GM12801 (cell line): ENCODE measurements around the gene USP5.

Experiments used
- TF ChIP-seq, protein P1 (sequence below): IDR thresholded peaks from one replicate; pipeline ENCODE4 v1.5.1; 2011; ENCODE audit warnings: control low read depth; ENCODE audit not compliant: insufficient read length; ENCODE audit errors: extremely low read depth

USP5 gene

DNA sequence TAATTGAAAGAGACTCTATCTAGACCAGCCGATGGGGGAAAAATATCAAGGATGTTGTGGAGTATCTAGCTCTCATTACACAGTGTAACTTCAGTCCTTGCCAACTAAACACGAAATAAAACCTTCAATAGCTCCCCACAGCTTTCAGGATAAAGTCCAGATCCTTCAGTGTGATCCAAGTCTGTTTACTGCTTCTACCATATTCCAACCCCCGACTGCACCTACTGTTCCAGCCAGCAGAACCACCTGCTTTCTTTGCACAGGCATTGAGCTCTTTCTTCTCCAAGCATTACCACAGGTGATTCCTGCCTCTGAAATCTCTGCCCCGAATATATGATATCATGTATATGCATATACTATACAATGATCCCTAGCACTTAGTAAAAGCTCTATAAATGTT lies 50.5 kb downstream of the USP5 start:
- TF ChIP-seq, protein P1, sequence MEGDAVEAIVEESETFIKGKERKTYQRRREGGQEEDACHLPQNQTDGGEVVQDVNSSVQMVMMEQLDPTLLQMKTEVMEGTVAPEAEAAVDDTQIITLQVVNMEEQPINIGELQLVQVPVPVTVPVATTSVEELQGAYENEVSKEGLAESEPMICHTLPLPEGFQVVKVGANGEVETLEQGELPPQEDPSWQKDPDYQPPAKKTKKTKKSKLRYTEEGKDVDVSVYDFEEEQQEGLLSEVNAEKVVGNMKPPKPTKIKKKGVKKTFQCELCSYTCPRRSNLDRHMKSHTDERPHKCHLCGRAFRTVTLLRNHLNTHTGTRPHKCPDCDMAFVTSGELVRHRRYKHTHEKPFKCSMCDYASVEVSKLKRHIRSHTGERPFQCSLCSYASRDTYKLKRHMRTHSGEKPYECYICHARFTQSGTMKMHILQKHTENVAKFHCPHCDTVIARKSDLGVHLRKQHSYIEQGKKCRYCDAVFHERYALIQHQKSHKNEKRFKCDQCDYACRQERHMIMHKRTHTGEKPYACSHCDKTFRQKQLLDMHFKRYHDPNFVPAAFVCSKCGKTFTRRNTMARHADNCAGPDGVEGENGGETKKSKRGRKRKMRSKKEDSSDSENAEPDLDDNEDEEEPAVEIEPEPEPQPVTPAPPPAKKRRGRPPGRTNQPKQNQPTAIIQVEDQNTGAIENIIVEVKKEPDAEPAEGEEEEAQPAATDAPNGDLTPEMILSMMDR: no peak

DNA sequence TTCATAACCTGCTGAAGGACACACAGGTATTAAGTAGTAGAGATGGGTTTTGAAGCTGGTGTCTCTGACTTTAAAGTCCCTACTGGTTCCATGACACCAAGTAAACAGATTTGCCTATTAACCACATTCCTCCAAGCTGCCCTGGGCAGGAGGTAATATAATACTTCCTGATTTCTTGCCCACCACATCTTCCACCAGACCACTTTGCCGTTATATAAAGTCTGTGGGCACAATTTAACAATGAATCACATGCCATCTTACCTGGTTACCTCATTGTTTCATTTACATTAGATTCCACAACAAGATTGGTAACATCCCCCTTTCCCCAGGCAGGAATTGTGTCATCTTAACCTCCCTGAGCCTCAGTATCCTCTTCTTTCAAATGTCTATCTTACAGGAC lies 51.8 kb downstream of the USP5 start:
- TF ChIP-seq, protein P1: no peak

DNA sequence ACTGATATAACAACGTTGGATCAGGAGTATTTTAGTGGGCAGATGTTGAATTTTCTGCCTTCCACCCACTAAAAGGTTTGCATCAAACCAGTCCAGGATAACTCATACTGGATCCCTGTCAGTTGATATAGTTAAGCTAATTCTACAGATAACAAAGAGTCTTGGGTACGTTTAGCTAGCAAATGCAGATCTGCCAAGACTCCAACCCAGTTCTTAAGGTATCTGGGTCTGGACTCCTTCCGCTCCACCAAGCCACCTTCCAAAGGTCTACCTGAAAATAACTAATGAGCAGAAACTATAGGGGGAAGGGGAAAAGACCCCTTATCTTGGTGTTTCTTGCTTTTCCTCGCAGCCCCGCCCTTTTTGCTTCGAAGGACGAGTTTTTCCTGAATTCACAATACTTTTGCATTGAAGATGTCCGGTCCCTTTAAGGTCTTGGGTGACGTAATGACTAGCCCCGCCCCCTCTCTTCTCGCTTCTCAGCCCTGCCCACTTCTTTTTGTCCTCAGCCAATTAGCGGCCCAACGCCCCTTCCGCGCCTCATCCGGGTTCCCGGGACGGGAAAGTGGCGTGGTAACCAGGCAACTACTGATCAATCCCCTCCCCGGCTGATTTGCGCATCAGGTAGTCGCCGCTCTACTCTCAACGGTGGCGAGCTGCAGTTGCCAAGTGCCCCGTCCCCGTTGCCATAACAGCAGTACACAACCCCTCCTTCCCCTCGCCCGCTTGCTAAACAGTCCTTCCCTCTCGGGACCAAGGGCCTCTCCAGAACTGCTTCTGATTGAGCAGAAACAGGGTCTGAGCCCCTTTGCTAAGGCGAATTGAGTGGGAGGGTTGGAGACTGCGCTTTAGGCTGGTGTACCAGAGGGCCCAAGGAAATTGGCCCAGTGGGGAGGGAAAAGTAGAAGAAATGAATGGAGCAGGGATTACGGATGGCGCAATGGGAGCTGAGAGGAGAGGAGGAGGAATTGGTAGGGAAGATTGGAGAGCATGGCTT lies 52.6 kb downstream of the USP5 start, which contains the start of gene LRRC23:
LRRC23 (plus strand) TSS at position 543 of the 997 bp plus-strand sequence. CDS start 812 bp downstream, outside the sequence.
- TF ChIP-seq, protein P1: no peak

DNA sequence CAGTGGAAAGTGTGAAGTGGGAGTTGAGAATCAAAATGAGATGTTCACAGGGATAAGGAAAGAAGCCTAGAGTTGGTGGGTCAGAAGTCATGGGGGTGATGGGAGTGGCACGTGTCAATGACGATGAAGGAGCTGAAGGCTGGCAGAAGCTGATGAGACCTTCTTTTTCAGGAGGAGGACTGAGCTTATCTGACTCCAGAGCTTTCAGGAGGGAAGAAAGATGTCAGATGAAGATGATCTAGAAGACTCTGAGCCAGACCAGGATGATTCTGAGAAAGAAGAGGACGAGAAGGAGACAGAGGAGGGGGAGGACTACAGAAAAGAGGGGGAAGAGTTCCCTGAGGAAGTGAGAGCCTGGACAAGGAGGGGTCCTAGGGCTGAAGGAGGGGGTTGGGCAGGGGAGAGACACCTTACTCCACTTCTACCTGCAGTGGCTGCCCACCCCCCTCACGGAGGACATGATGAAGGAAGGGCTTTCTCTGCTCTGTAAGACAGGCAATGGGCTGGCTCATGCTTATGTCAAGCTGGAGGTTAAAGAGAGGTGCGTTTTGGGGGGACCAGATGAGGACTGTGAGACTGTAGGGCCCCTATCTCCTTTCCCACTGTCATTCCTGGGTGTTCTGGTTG lies 53.6 kb downstream of the USP5 start:
- TF ChIP-seq, protein P1: no peak

DNA sequence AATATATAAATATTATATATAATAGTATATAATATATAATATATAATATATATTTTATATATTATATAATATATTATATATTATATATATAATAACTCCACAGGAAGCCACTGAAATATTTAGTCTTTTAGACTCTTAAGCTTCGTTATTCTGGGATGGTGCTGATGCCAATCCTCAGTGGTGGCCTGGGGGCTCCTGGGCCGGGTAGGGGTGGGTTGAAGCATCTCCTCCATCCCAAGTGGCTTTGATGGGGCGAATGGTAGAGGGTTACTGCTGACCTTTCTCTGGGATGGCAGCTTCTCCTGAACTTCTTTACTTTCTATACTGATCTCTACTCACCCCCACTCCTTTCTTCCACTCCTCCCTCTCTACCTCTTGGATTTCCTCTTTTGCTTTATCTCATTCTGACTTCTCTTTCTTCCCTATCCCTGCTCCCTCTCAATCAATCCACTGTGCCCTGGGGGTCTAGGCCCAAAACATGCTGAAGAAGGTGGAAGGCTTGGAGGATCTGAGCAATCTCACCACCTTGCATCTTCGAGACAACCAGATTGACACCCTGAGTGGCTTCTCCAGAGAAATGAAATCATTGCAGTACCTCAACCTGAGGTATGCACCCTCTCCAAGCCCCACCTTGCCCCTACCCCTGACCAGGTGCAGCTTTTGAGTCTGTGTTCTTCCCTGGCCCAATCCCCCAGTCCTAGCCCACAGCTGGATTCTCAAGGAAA lies 57.6 kb downstream of the USP5 start:
- TF ChIP-seq, protein P1: no peak

DNA sequence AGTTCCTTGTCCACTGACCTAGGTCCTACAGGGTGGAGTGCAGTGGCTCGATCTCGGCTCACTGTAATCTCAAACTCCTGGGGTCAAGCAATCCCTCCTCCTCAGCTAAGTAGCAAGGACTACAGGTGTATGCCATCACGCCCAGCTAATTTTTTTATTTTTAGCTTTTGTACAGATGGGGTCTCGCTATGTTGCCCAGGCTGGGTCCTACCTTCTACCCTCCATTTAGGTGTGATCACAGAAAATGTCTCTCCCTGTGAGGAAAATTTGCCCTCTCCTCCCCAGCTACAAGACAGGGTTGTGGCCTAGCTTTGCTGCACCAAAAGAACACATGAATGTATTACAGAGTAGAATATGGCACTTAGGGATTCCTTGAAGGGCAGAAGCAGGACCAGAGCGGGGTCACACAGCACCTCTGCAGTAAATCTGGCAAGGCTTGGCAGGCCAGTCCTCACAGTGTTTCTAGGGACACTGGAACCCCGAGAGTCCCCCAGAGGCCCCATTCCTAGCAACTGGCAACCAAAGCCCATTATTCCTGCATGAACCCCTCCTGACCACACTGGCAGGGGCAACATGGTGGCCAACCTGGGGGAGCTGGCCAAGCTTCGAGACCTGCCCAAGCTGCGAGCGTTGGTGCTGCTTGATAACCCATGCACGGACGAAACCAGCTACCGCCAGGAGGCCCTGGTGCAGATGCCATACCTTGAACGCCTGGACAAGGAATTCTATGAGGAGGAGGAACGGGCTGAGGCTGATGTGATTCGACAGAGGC lies 60.4 kb downstream of the USP5 start:
- TF ChIP-seq, protein P1: no peak
